ENCODE results near the gene TEX22. TPM values are rescaled to one million over a fixed set of nuclear protein-coding genes. Genes with fewer than 3 reads are reported as not detected.

The TEX22 gene
- total RNA-seq, 4 donors from 2014 or later = 0.22 to 0.81 (median 0.33) TPM; not detected in 1

DNA sequence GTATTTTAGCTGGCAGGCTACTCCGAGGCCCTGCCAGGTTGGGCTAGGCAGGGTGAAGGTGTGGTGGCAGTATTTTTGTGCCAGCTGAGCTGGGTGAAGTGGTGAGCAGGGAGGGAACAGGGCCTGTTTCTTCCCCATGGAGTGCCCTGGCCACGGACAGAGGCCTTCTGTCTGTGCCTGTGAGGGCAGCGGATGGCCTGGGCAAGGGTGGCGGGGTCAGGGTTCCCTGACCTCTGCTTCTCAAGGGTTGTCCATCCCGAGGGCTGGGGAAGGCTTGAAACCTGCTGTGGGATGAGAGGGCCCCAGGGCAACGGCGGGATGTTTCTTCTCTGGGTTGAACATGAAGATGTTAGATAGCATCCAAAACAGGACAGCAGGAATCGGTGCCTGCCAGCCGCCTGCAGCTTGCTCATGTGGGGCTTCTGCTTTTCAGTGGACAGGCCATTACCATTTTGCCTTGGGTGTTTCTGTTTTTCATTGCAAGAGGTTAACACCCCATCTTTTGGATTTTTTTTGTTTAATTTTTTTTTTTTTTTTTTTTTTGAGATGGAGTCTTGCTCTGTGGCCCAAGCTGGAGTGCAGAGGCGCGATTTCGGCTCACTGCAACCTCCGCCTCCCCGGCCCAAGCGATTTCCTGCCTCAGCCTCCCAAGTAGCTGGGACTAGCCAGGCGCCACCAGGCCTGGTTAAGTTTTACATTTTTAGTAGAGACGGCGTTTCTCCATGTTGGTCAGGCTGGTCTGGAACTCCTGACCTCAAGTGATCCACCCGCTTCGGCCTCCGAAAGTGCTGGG lies 24.6 kb downstream of the TEX22 start:
- intact Hi-C loops (cut with DNase I) = no loop called here
- TF ChIP-seq, protein P1, sequence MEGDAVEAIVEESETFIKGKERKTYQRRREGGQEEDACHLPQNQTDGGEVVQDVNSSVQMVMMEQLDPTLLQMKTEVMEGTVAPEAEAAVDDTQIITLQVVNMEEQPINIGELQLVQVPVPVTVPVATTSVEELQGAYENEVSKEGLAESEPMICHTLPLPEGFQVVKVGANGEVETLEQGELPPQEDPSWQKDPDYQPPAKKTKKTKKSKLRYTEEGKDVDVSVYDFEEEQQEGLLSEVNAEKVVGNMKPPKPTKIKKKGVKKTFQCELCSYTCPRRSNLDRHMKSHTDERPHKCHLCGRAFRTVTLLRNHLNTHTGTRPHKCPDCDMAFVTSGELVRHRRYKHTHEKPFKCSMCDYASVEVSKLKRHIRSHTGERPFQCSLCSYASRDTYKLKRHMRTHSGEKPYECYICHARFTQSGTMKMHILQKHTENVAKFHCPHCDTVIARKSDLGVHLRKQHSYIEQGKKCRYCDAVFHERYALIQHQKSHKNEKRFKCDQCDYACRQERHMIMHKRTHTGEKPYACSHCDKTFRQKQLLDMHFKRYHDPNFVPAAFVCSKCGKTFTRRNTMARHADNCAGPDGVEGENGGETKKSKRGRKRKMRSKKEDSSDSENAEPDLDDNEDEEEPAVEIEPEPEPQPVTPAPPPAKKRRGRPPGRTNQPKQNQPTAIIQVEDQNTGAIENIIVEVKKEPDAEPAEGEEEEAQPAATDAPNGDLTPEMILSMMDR (IDR thresholded peaks at IDR 0.05) = no peak
- no peak for TF ChIP-seq POLR2A (IDR thresholded peaks at IDR 0.05)
- Histone ChIP-seq H3K27me3 (no peaks in the 10 kb centered on the region), H3K36me3 (no peaks in the 10 kb centered on the region), H3K27ac (no peak overlapping the region), H3K4me3 (replicated peaks in 1 of 3) (no peak overlapping the region), H3K9me3 (no peaks in the 10 kb centered on the region), H3K4me1 (peaks cover 23 to 29% of the 10 kb centered on the region in 2 donors)
- peak; percentile 59 to 66 for DNase-seq
- WGBS, 2 donors = 81 to 84% methylated on average over 21 of the region's 21 CpGs

DNA sequence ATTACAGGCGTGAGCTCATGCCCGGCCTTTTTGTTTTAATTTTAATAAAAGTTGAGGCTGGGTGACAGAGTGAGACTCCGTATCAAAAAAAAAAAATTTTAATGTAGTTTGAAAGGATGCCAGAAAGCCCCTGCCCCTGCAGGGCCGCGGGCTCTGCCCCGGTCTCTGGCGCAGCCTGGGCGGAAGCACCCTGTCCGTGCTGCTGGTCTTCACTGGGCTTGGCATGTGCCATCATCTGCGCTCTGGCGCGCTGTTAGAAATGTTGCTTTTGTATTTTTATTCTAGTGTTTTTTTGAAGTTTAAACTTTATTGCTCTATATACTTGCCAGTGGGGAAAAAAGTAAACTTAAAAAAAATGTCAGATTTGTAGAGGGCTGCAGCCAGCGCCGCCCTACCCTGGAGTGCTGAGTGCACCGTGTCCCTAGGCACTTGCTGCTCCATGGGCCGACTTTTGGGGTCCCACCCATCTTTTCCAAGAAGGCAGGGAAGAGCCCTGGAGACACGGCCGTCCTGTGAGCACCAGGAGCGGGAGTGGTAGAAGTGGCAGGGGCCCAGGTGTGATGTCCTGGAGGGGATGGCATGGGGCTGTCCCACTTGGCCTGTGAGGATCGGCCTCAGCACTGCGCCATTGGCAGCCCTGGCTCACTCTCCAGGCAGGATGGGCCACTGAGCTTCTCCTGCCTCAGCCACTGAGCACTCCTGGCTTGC lies 25.3 kb downstream of the TEX22 start:
- Histone ChIP-seq H3K36me3 (no peaks in the 10 kb centered on the region), H3K4me1 (peaks cover 22 to 26% of the 10 kb centered on the region in 2 donors), H3K9me3 (no peaks in the 10 kb centered on the region), H3K4me3 (replicated peaks in 1 of 3) (no peak overlapping the region), H3K27me3 (no peaks in the 10 kb centered on the region), H3K27ac (no peak overlapping the region)
- intact Hi-C loops (cut with DNase I) = no loop called here
- WGBS, 2 donors = 95 to 96% methylated on average over 20 of the region's 21 CpGs
- TF ChIP-seq, protein P1 (IDR thresholded peaks at IDR 0.05) = no peak
- DNase-seq = no peak

DNA sequence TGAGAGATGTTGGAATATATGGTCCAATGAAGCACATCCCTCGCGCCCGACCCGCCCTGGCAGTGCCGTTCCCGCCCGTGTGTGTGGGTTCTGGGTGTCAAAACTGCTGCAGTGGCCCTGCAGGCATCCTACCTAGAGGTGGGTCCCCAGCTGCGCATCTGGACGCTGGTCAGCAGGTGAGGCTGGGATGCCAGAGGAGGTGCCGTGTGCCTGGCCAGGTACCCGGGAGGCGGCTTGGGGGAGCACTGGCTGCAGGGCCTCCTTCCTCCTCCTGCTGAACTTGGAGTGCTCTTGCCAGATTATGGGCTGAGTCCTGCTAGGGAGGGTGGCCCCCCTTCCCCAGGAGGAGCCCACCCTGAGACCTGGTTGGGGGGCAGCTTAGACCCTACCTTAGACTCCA lies 26.5 kb downstream of the TEX22 start:
- WGBS, 2 donors = 95% methylated on average over 9 to 12 of the region's 12 CpGs
- TF ChIP-seq POLR2A (IDR thresholded peaks at IDR 0.05) = no peak
- TF ChIP-seq, protein P1 (IDR thresholded peaks at IDR 0.05) = no peak
- no peak for DNase-seq
- H3K4me3 ChIP-seq (replicated peaks in 1 of 3) = no peak overlapping the region
- intact Hi-C loops (cut with DNase I) = no loop called here
- H3K4me1 ChIP-seq = peaks cover 15 to 19% of the 10 kb centered on the region in 2 donors
- H3K9me3 ChIP-seq = no peaks in the 10 kb centered on the region
- H3K36me3 ChIP-seq = no peaks in the 10 kb centered on the region
- H3K27ac ChIP-seq = no peak overlapping the region
- no peaks in the 10 kb centered on the region for H3K27me3 ChIP-seq

DNA sequence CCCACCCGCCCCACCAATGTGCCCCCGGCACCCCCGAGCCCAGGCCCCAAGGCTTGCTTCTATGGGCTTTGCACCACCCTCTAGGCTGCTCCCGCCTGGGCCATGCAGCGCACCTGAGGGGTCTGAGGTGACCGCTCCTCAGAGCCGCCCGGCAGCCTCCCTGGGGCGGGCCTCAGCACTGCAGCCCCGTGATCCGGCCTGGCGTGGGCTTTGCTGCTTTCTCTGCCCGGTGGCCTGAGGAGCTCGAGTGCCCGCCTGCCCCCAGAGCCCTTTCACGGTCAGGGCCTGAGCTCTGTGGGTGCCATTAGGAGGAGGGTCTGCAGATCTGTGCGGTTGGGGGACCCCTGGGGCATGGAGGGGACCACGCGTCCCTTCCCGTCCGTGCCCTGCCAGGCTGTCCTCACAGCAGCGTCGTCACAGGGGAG lies 27.5 kb downstream of the TEX22 start:
- H3K36me3 ChIP-seq = no peaks in the 10 kb centered on the region
- no peak overlapping the region for H3K4me3 ChIP-seq (replicated peaks in 1 of 3)
- intact Hi-C loops (cut with DNase I) = no loop called here
- H3K9me3 ChIP-seq = no peaks in the 10 kb centered on the region
- no peak overlapping the region for H3K27ac ChIP-seq
- DNase-seq = no peak
- TF ChIP-seq POLR2A (IDR thresholded peaks at IDR 0.05) = no peak
- TF ChIP-seq, protein P1 (IDR thresholded peaks at IDR 0.05) = no peak
- 99 to 100% methylated on average over 1 to 9 of the region's 23 CpGs for WGBS, 2 donors
- H3K4me1 ChIP-seq = peaks cover 10 to 18% of the 10 kb centered on the region in 2 donors
- H3K27me3 ChIP-seq = no peaks in the 10 kb centered on the region
